ENCODE results near the gene GNG2. TPM values are rescaled to one million over a fixed set of nuclear protein-coding genes. Genes with fewer than 3 reads are reported as not detected.

Gene GNG2
- total RNA-seq, 1 experiment from 2014 or later: 9.3 TPM

DNA sequence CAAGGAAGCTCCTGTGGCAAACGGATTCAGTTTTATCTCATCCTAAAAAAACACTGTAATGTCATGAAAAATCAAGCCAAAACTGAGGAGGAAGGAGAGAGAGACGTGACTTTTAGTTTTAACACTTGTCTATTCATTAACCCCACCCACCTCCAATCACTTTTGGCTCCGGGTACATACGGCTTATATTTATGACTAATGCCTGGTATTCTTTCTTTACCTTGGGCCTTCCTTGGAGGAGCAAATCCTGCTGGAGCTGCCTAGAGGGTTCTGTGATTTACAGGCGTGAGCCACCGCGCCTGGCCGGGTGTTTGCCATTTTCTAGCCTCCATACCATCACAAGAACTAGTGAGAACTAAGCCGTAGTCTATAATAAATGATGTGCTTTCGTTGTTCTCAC, 68.2 kb downstream of the GNG2 start:
- ATAC-seq (no peak), DNase-seq (no peak)
- no peak for TF ChIP-seq EZH2 (IDR thresholded peaks at IDR 0.05; ENCODE audit: low read length, unreplicated experiment)
- TF ChIP-seq EZH2phosphoT487 (IDR thresholded peaks at IDR 0.05; ENCODE audit: borderline replicate concordance, low read length): no peak
- no TSS peak for BruUV-seq (replicated peaks)
- no peak overlapping the region for H3K4me2 ChIP-seq (ENCODE audit: low read length)
- no peak overlapping the region for H2AFZ ChIP-seq (ENCODE audit: low read length)
- no peaks in the 10 kb centered on the region for H3K79me2 ChIP-seq (ENCODE audit: low read length)
- POLR2A ChIA-PET (ENCODE audit: unreplicated experiment): no interaction called here
- no peaks in the 10 kb centered on the region for H4K20me1 ChIP-seq (ENCODE audit: low read length)
- CTCF ChIA-PET: no interaction called here
- H3K27ac ChIP-seq (ENCODE audit: low read length): no peak overlapping the region
- no peaks in the 10 kb centered on the region for H3K9me2 ChIP-seq (replicated peaks; ENCODE audit: low read length)
- H3K4me1 ChIP-seq (ENCODE audit: insufficient read depth, low read length): no peaks in the 10 kb centered on the region
- no peak overlapping the region for H3K9ac ChIP-seq (ENCODE audit: low read length)
- H3F3A ChIP-seq (ENCODE audit: low read length, unreplicated experiment): no peaks in the 10 kb centered on the region
- no peaks in the 10 kb centered on the region for H3K27me3 ChIP-seq (ENCODE audit: low read length)
- H3K36me3 ChIP-seq (ENCODE audit: low read depth, low read length): no peaks in the 10 kb centered on the region
- H3K9me3 ChIP-seq (ENCODE audit: low read length): no peaks in the 10 kb centered on the region
- no peak overlapping the region for H3K4me3 ChIP-seq (ENCODE audit: low read length)
- intact Hi-C loops (cut with micrococcal nuclease): no loop called here

DNA sequence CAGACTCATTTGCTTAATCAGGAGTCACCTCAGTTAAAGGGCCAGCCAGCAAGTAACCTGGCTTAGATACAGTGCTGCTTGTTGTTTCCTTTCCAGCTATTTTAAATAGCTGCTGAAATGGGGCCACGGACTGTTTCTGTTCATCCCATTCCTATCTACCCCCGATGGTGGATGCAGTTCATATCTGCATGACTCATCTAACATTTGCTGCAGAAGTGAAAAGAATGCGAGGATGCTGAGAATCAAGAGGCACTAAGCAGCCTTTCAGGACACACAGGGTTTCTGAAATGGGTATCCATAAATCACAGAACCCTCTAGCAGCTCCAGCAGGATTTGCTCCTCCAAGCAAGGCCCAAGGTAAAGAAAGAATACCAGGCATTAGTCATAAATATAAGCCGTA, 68.8 kb downstream of the GNG2 start:
- DNase-seq (no peak), ATAC-seq (no peak; the same call in 1 of the 2 replicates)
- ChIA-PET CTCF (no interaction called here), POLR2A (ENCODE audit: unreplicated experiment) (no interaction called here)
- no peaks in the 10 kb centered on the region for H3K27me3 ChIP-seq (ENCODE audit: low read length)
- H3K36me3 ChIP-seq (ENCODE audit: low read depth, low read length): no peaks in the 10 kb centered on the region
- no peak overlapping the region for H2AFZ ChIP-seq (ENCODE audit: low read length)
- TF ChIP-seq, protein P1, sequence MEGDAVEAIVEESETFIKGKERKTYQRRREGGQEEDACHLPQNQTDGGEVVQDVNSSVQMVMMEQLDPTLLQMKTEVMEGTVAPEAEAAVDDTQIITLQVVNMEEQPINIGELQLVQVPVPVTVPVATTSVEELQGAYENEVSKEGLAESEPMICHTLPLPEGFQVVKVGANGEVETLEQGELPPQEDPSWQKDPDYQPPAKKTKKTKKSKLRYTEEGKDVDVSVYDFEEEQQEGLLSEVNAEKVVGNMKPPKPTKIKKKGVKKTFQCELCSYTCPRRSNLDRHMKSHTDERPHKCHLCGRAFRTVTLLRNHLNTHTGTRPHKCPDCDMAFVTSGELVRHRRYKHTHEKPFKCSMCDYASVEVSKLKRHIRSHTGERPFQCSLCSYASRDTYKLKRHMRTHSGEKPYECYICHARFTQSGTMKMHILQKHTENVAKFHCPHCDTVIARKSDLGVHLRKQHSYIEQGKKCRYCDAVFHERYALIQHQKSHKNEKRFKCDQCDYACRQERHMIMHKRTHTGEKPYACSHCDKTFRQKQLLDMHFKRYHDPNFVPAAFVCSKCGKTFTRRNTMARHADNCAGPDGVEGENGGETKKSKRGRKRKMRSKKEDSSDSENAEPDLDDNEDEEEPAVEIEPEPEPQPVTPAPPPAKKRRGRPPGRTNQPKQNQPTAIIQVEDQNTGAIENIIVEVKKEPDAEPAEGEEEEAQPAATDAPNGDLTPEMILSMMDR (conservative IDR thresholded peaks at IDR 0.05; ENCODE audit: low read depth, low read length): no peak
- no peak for TF ChIP-seq EZH2phosphoT487 (IDR thresholded peaks at IDR 0.05; ENCODE audit: borderline replicate concordance, low read length)
- TF ChIP-seq EZH2 (IDR thresholded peaks at IDR 0.05; ENCODE audit: low read length, unreplicated experiment): no peak
- no peaks in the 10 kb centered on the region for H3F3A ChIP-seq (ENCODE audit: low read length, unreplicated experiment)
- H3K4me3 ChIP-seq (ENCODE audit: low read length): no peak overlapping the region
- intact Hi-C loops (cut with micrococcal nuclease): no loop called here
- no peaks in the 10 kb centered on the region for H3K9me2 ChIP-seq (replicated peaks; ENCODE audit: low read length)
- H3K4me1 ChIP-seq (ENCODE audit: insufficient read depth, low read length): no peaks in the 10 kb centered on the region
- no peak overlapping the region for H3K4me2 ChIP-seq (ENCODE audit: low read length)
- H3K9ac ChIP-seq (ENCODE audit: low read length): no peak overlapping the region
- H4K20me1 ChIP-seq (ENCODE audit: low read length): no peaks in the 10 kb centered on the region
- BruUV-seq (replicated peaks): no TSS peak
- no peaks in the 10 kb centered on the region for H3K9me3 ChIP-seq (ENCODE audit: low read length)
- H3K27ac ChIP-seq (ENCODE audit: low read length): no peak overlapping the region
- H3K79me2 ChIP-seq (ENCODE audit: low read length): no peaks in the 10 kb centered on the region

DNA sequence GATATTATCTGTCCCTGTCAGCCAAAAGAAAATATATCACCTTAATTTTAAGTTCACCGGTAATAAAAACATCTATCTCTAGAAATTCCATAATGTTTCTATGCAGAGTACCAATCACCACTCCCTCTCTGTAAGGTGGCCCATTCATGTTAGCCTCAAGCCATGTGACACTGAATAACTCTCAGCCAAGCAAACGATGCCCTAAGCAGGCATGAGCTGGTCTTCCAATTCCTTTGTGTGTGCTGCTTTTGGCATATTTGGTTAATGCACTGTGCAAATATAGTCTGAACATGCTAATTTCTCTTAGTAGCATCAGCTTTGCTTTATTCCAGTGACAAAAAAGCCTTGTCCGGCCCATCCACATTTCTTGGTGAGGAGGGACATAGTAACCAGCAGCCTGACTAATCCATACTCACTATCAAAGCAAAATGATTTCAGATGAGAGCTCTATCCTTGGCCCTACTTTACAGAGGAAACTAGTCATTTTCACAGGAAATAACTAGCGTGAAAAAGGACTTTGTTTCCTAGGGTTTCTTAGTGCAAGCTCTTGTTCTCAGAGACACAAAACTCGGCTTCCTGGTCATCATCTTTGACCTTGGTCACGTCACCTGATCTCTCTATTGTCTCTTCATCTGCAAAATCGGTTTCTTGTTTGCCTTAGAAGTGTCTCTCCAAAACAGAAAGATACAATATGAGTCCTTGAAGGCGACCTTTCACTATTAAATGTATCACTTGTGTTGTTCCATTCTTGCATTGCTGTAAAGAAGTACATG, 69.7 kb downstream of the GNG2 start:
- Histone ChIP-seq H3K36me3 (ENCODE audit: low read depth, low read length) (no peaks in the 10 kb centered on the region), H4K20me1 (ENCODE audit: low read length) (no peaks in the 10 kb centered on the region), H3K27ac (ENCODE audit: low read length) (no peak overlapping the region), H3K4me2 (ENCODE audit: low read length) (no peak overlapping the region), H3K4me3 (ENCODE audit: low read length) (no peak overlapping the region), H3K9me2 (replicated peaks; ENCODE audit: low read length) (no peaks in the 10 kb centered on the region), H3F3A (ENCODE audit: low read length, unreplicated experiment) (no peaks in the 10 kb centered on the region), H3K9ac (ENCODE audit: low read length) (no peak overlapping the region), H3K27me3 (ENCODE audit: low read length) (no peaks in the 10 kb centered on the region), H3K79me2 (ENCODE audit: low read length) (no peaks in the 10 kb centered on the region), H3K4me1 (ENCODE audit: insufficient read depth, low read length) (no peaks in the 10 kb centered on the region), H2AFZ (ENCODE audit: low read length) (no peak overlapping the region), H3K9me3 (ENCODE audit: low read length) (no peaks in the 10 kb centered on the region)
- intact Hi-C loops (cut with micrococcal nuclease): no loop called here
- DNase-seq: no peak
- CTCF ChIA-PET: no interaction called here
- ATAC-seq: peak; percentile 81
- TF ChIP-seq EZH2phosphoT487 (IDR thresholded peaks at IDR 0.05; ENCODE audit: borderline replicate concordance, low read length) (no peak), EZH2 (IDR thresholded peaks at IDR 0.05; ENCODE audit: low read length, unreplicated experiment) (no peak)
- TF ChIP-seq, protein P1 (conservative IDR thresholded peaks at IDR 0.05; ENCODE audit: low read depth, low read length): no peak
- BruUV-seq (replicated peaks): no TSS peak
- POLR2A ChIA-PET (ENCODE audit: unreplicated experiment): interaction anchor here (0.6 kb wide), 1 partner anchor 488 kb away, joined by 4 read pairs; no protein-coding TSS in a partner anchor
